Heart right ventricle (tissue), 16 donors: Measurements from ENCODE around the gene ACVRL1. TPM values are rescaled to one million over a fixed set of nuclear protein-coding genes. Genes with fewer than 3 reads are reported as not detected.

Source experiments
- ATAC-seq, 8 donors: fragments of 200-7000 bp; cut with Tn5 transposase; one replicate each; pipeline ENCODE4 v1.9.1; 2020; ENCODE audit warnings: mild to moderate bottlenecking in 8 of 8, moderate library complexity in 8 of 8, moderate number of reproducible peaks in 1 of 8
- DNase-seq, 2 donors: peaks; one replicate each; pipeline ENCODE4 v3.0.0-alpha.2; 2020
- H3K27ac ChIP-seq, 10 donors: fragments of 200-600 bp; sonication (generic) in 2 of 10; one replicate each; pipeline versions ENCODE4 v1.5.0 to v1.8.0; 2020 to 2022; ENCODE audit warnings: mild to moderate bottlenecking in 3 of 10
- H3K27me3 ChIP-seq, 7 donors: fragments of 200-600 bp; one replicate each; pipeline ENCODE4 v1.8.0; 2021 to 2022; ENCODE audit warnings: mild to moderate bottlenecking in 2 of 7
- H3K36me3 ChIP-seq, 9 donors: fragments of 200-600 bp; sonication (generic) in 1 of 9; one replicate each; pipeline versions ENCODE4 v1.5.0 to v1.8.0; 2020 to 2022; ENCODE audit warnings: mild to moderate bottlenecking in 2 of 9
- H3K4me1 ChIP-seq, 9 donors: fragments of 200-600 bp; sonication (generic) in 1 of 9; one replicate each; pipeline versions ENCODE4 v1.5.0 to v1.8.0; 2020 to 2022; ENCODE audit warnings: mild to moderate bottlenecking in 4 of 9
- H3K4me3 ChIP-seq, 10 donors: fragments of 200-600 bp; sonication (generic) in 2 of 10; one replicate each; pipeline versions ENCODE4 v1.5.0 to v1.8.0; 2020 to 2022; ENCODE audit warnings: mild to moderate bottlenecking in 7 of 10, moderate library complexity in 2 of 10
- H3K9me3 ChIP-seq, 11 donors: fragments of 200-600 bp in 10 of 11; sonication (generic) in 2 of 11; one replicate each; pipeline versions ENCODE4 v1.5.0 to v1.8.0; 2013 to 2022; ENCODE audit warnings: mild to moderate bottlenecking in 2 of 11, control low read depth in 1 of 11, moderate library complexity in 1 of 11
- WGBS, 2 donors: extraction: QIAGEN DNeasy Blood & Tissue Kit; methylation state at CpG; one replicate each; pipeline ENCODE4 v1.1.7; 2013; ENCODE audit warnings: inconsistent platforms in 1 of 2; 5-methylcytosine and 5-hydroxymethylcytosine counted together
- intact Hi-C, 10 donors: fragments of 100-400 bp; cut with DNase I; formaldehyde crosslinking; loops; one replicate each; pipeline versions ENCODE4 v1.11.1 to v1.14.2; 2022
- polyA plus RNA-seq, 2 donors: library from polyadenylated mRNA; stranded (reverse); fragments of 200-250 nt; gene quantifications; one replicate each; pipeline ENCODE4 v1.2.3, GENCODE V29; 2013
- total RNA-seq, 10 donors: library from RNA; stranded (reverse); fragmentation: NEBNext Ultra II Directional in 3 of 10; extraction: Animal tissue kit (Norgen Biotek cat#: 25700) in 3 of 10; gene quantifications; one replicate each; pipeline versions ENCODE4 v1.2.1 to v1.2.4, GENCODE V29; 2021 to 2023
- TF ChIP-seq, protein P1 (sequence below), 9 donors: fragments of 200-600 bp; sonication (generic) in 2 of 9; IDR thresholded peaks; one replicate each; pipeline versions ENCODE4 v1.5.0 to v1.8.0; 2021 to 2022; ENCODE audit warnings: antibody characterized with exemption in 9 of 9, mild to moderate bottlenecking in 5 of 9, moderate library complexity in 1 of 9
- donor health status: Arrhythmogenic right ventricular cardiomyopathy.
- donor health status: ischemic (EF 13 %, LVEDD 7.1; RV severe dilation, severe dysfunction).
- donor health status: healthy with polysubstance abuse.
- donor health status: DM: no; HTN: yes; CAD: no.
- donor health status: DM: no; HTN: no; CAD: no.
- donor health status: ischemic (EF 25% LVEDD 6.9; RV normal size, moderate dysfunction).
- donor health status: ischemic (EF 25% LVEDD 5.7; RV mildly dilated, moderate dysfunction).
- donor health status: healthy.
- donor health status: DM: yes; HTN: yes; CAD: no.
- donor health status: Ischemic cardiomyopathy.
- donor health status: ischemic (EF 35%, LVEDD 5.7; RV mildly dilated, moderate dysfunction).
- donor health status: nonischemic (EF 11% LVEDD 7.7; RV severe dilation, severe dysfunction).
- donor health status: DM: yes; HTN: yes; CAD: no.
- donor health status: PGD.
- donor health status: ischemic (EF 29% LVEDD 5.4; RV normal size, mild dysfunction).
- donor health status: nonischemic (EF 23%, LVEDD 6.1; RV moderate dilation, normal function).

ACVRL1 gene
- total and polyA plus RNA-seq, 12 donors, result 16.6 to 68.0 (median 30.4) TPM

DNA sequence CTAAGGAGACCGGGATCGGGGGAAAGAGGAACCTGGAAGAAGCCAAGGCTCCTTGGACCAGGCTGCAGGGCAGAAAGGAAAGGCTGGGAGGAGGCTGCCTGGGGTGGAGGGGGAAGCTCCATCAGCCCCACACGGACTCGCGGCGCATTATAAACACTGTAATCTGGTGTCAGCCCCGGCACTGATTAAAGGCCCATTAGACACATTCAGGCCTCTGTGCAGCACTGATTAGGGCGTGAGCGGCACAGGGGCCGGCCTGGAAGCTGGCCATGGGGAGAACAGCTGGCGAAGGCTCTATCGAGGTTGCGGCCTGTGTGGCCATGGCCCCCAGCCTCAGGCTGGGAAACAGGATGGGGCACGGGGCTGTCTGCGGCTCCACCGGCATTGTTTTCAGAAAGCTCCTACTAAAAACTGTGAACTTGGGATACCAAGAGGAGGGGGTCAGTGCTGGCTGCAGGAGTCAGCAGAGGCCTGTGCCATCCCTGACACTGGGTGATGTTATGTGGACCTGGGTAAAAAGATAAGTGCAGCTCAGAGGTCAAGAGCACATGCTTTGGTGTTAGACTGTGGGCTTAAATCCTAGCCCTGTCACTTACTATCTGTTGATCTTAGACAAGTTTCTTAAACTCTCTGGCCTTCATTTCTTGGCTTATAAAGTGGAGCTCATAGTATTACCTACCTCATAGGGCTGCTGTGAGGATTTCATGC, 10.6 kb downstream of the ACVRL1 start:
- Histone ChIP-seq H3K4me3 (no peak overlapping the region), H3K27ac (peak overlapping the region in 5 of 10 donors; percentile 7 to 64 (median 26)), H3K27me3 (no peaks in the 10 kb centered on the region), H3K4me1 (peaks cover 13 to 61% (median 36%) of the 10 kb centered on the region in 9 donors), H3K9me3 (no peaks in the 10 kb centered on the region), H3K36me3 (peaks cover 0 to 78% (median 13%) of the 10 kb centered on the region in 9 donors)
- TF ChIP-seq, protein P1, sequence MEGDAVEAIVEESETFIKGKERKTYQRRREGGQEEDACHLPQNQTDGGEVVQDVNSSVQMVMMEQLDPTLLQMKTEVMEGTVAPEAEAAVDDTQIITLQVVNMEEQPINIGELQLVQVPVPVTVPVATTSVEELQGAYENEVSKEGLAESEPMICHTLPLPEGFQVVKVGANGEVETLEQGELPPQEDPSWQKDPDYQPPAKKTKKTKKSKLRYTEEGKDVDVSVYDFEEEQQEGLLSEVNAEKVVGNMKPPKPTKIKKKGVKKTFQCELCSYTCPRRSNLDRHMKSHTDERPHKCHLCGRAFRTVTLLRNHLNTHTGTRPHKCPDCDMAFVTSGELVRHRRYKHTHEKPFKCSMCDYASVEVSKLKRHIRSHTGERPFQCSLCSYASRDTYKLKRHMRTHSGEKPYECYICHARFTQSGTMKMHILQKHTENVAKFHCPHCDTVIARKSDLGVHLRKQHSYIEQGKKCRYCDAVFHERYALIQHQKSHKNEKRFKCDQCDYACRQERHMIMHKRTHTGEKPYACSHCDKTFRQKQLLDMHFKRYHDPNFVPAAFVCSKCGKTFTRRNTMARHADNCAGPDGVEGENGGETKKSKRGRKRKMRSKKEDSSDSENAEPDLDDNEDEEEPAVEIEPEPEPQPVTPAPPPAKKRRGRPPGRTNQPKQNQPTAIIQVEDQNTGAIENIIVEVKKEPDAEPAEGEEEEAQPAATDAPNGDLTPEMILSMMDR (IDR thresholded peaks at IDR 0.05), result no peak
- intact Hi-C loops, result no loop called here
- 45 to 54% methylated on average over 16 of the region's 16 CpGs for WGBS, 2 donors
- peak in 3 of 8 donors; percentile 9 to 16 (median 12) for ATAC-seq
- DNase-seq, result peak in 1 of 2 donors; percentile 30

DNA sequence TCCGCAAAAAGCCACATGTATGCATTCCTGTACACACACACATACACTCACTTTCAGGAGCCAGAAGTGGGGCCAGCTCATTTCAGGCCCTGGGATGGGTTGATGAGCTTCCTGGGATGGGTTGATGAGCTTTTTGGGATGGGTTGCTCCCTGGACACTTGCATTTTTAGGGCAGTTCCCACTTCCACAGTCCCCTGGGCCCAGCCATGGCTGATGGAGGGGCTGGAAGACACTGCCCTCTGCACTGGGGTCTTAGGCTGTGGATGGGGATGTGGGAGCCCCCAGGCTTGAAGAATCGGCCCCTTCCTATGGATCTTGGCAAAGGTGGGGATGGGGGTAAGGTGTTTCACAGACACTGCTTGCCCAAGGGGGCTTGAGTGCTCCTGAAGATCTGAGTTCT, 12.7 kb downstream of the ACVRL1 start:
- DNase-seq, result no peak
- H3K36me3 ChIP-seq, result peaks cover 0 to 63% (median 13%) of the 10 kb centered on the region in 9 donors
- TF ChIP-seq, protein P1 (IDR thresholded peaks at IDR 0.05), result no peak
- H3K9me3 ChIP-seq, result no peaks in the 10 kb centered on the region
- WGBS, 2 donors, result 93 to 95% methylated on average over 2 of the region's 2 CpGs
- intact Hi-C loops, result loop anchor here in 1 of 10 donors (5.0 to 10.0 kb wide), 2 partner anchors 33 to 55 kb away; partner anchors contain the start of gene ANKRD33
- no peaks in the 10 kb centered on the region for H3K27me3 ChIP-seq
- ATAC-seq, result no peak
- H3K4me3 ChIP-seq, result no peak overlapping the region
- H3K27ac ChIP-seq, result no peak overlapping the region
- H3K4me1 ChIP-seq, result peaks cover 13 to 68% (median 40%) of the 10 kb centered on the region in 9 donors

- Histone ChIP-seq H3K9me3 (no peaks in the 10 kb centered on the region), H3K36me3 (peaks cover 0 to 52% (median 3%) of the 10 kb centered on the region in 9 donors), H3K27ac (peak overlapping the region in 3 of 10 donors; percentile 81 to 89 (median 86)), H3K4me3 (no peak overlapping the region), H3K27me3 (no peaks in the 10 kb centered on the region), H3K4me1 (peaks cover 17 to 70% (median 51%) of the 10 kb centered on the region in 9 donors)
- no peak for DNase-seq
- intact Hi-C loops, result loop anchor here in 1 of 10 donors (5.0 to 10.0 kb wide), 2 partner anchors 34 to 54 kb away; partner anchors contain the start of gene ANKRD33
- 71 to 76% methylated on average over 7 of the region's 7 CpGs for WGBS, 2 donors
- no peak for ATAC-seq
- TF ChIP-seq, protein P1 (IDR thresholded peaks at IDR 0.05), result no peak
These were observed 13.9 kb downstream of the ACVRL1 start for GRCh38 chr12:51921017-51921725.

- Histone ChIP-seq H3K27ac (peak overlapping the region; percentile 17 to 89 (median 83)), H3K27me3 (no peaks in the 10 kb centered on the region), H3K4me3 (no peak overlapping the region), H3K4me1 (peaks cover 17 to 70% (median 59%) of the 10 kb centered on the region in 9 donors), H3K36me3 (peaks cover 0 to 42% (median 0%) of the 10 kb centered on the region in 9 donors), H3K9me3 (no peaks in the 10 kb centered on the region)
- TF ChIP-seq, protein P1 (IDR thresholded peaks at IDR 0.05), result no peak
- DNase-seq (no peak), ATAC-seq (no peak)
- 95 to 100% methylated on average over 2 of the region's 2 CpGs for WGBS, 2 donors
- intact Hi-C loops, result loop anchor here in 5 of 10 donors (2.0 to 10.0 kb wide), 5 partner anchors 25 to 59 kb away; partner anchors contain the start of gene ANKRD33 (in 1 of the 5)
These were observed 14.8 kb downstream of the ACVRL1 start for GRCh38 chr12:51922146-51922545.
